K562 (cell line): ENCODE results near the gene PILRA. TPM values are rescaled to one million over a fixed set of nuclear protein-coding genes. Genes with fewer than 3 reads are reported as not detected.
A peak's percentile ranks its signal among the peaks of the same experiment; 100 is the strongest.

Source experiments
- ATF1 ChIP-seq, 2 experiments: fragments of 450-650 bp in 1 of 2; IDR thresholded peaks; 2 replicates each; pipeline ENCODE4 v1.6.1; 2016; ENCODE audit warnings: missing compliant biosample characterization in 1 of 2, missing genetic modification characterization in 1 of 2
- CREBBP ChIP-seq: IDR thresholded peaks from one replicate; pipeline ENCODE4 v1.6.1; 2012; ENCODE audit warnings: low read depth, mild to moderate bottlenecking, control low read depth, inconsistent platforms, low read length
- CREM ChIP-seq: IDR thresholded peaks from 2 replicates; pipeline ENCODE4 v1.6.1; 2014; ENCODE audit warnings: antibody characterized with exemption, low read depth
- HDAC1 ChIP-seq, 2 experiments: fragments of 450-650 bp; IDR thresholded peaks; 2 replicates each; pipeline ENCODE4 v1.6.1; 2016 to 2017; ENCODE audit warnings: inconsistent platforms in 1 of 2, mild to moderate bottlenecking in 1 of 2, moderate library complexity in 1 of 2
- KLF1 ChIP-seq: fragments of 450-650 bp; IDR thresholded peaks from 2 replicates; pipeline ENCODE4 v1.6.1; 2016; ENCODE audit warnings: missing genetic modification characterization, missing compliant biosample characterization
- NCOA2 ChIP-seq, 2 experiments: fragments of 450-650 bp; IDR thresholded peaks; 2 replicates each; pipeline ENCODE4 v1.6.1; 2018; ENCODE audit warnings: mild to moderate bottlenecking in 2 of 2, moderate library complexity in 1 of 2; ENCODE audit not compliant: partially characterized antibody in 2 of 2
- PHF8 ChIP-seq: fragments of 200-600 bp; sonication (generic); IDR thresholded peaks from 2 replicates; pipeline ENCODE4 v1.6.1; 2012; ENCODE audit warnings: mixed run types, mild to moderate bottlenecking, inconsistent platforms, low read length, moderate library complexity, borderline replicate concordance
- RBM39 ChIP-seq: fragments of 200-400 bp; formaldehyde crosslinking; optimal IDR thresholded peaks from 2 replicates; pipeline ENCODE3; 2018; ENCODE audit warnings: low read depth, low read length
- TCF7L2 ChIP-seq: fragments of 150-350 bp; IDR thresholded peaks from 2 replicates; pipeline ENCODE4 v1.6.1; 2016; ENCODE audit warnings: low read depth, mild to moderate bottlenecking, low read length, moderate library complexity
- ZBTB7A ChIP-seq: IDR thresholded peaks from 2 replicates; pipeline ENCODE4 v1.6.1; 2011; ENCODE audit warnings: low read depth, mild to moderate bottlenecking, low read length, moderate library complexity, borderline replicate concordance; ENCODE audit not compliant: control insufficient read depth
- ZNF282 ChIP-seq: sonication (generic); formaldehyde crosslinking; IDR thresholded peaks from 2 replicates; pipeline ENCODE4 v1.8.1; 2023; ENCODE audit warnings: missing genetic modification reagents
- ZNF384 ChIP-seq: IDR thresholded peaks from 2 replicates; pipeline ENCODE4 v1.6.1; 2012; ENCODE audit warnings: low read depth, low read length, improper control_type of control experiment
- ZNF561 ChIP-seq: fragments of 450-650 bp; formaldehyde crosslinking; conservative IDR thresholded peaks from 2 replicates; pipeline ENCODE4 v1.4.0; 2020; ENCODE audit warnings: mild to moderate bottlenecking, moderate library complexity
- polyA plus RNA-seq, 8 experiments: library from polyadenylated mRNA; depleted of rRNA in 4 of 8; stranded (reverse) in 5 of 8; unstranded in 3 of 8; fragments of >200 nt; fragmentation: Nextera tagmentation in 2 of 8; fragmentation: Illumina TruSeq in 1 of 8; extraction: Ambion mirVana in 2 of 8; extraction: Trizol in 1 of 8; gene quantifications; 2 replicates each; pipeline versions ENCODE4 v1.2.1 to v1.2.3, GENCODE V29; 2011 to 2014; ENCODE audit warnings: inconsistent platforms in 1 of 8, missing spikeins in 1 of 8
- total RNA-seq, 7 experiments: library from RNA; depleted of rRNA in 6 of 7; stranded (reverse); fragments of >200 nt in 6 of 7; fragmentation: Illumina TruSeq in 2 of 7; extraction: Trizol in 2 of 7; gene quantifications; 2 replicates each; pipeline versions ENCODE4 v1.2.1 to v1.2.3, GENCODE V29; 2011 to 2021; ENCODE audit warnings: low replicate concordance in 1 of 7
- TF ChIP-seq, protein P1 (sequence below): fragments of 450-650 bp; IDR thresholded peaks from 2 replicates; pipeline ENCODE4 v1.6.1; 2016; ENCODE audit warnings: low read depth
- TF ChIP-seq, protein P2 (sequence below): sonication (generic); IDR thresholded peaks from 2 replicates; pipeline ENCODE4 v1.6.1; 2016
- TF ChIP-seq, protein P3 (sequence below): fragments of 250-450 bp; sonication (Bioruptor Pico); IDR thresholded peaks from 2 replicates; pipeline ENCODE4 v1.5.0; 2021; ENCODE audit warnings: mild to moderate bottlenecking, borderline replicate concordance

The PILRA gene
- total and polyA plus RNA-seq, 9 of the 15 experiments (the other 6 are each of a cell fraction or from before 2014, with no cell fraction given) = 0.13 to 1.8 (median 0.62) TPM

DNA sequence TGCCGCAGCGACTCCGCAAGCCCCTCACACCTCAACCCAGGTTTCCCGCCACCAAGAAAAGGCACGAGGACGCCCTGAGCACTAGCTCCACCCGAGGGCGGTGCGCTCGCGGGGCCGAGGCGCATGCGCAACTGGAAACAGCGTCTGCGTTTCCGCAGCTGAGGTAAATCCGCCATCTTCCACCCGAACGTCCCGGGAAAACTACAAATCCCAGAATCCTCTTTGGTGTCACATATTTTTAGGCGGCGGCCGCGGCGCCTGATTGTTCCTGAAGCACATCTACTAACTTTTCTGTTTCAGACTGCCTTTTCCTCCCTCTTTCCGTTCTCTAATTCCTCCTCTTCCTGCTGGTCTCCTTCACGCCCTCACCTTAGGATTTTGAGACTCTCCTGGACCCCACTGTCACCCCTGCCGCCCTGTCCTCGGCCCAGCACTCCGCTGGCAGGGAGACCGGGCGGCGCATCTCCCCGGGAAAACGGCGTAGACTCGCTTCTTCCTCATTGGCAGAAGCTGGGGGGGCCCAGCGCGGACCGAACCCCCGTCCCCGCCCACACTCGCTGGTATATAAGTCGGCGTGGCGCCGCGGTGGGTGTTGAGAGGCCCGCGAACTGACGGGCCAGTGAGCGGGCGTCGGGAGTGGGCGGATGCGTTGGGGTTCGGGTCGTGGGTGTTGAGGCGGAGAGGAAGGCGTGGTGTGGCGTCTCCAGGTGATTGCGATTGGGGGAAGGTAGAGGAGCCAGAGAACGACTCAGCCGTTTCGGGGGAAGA, 55.1 kb downstream of the PILRA start, which contains the start of gene ZCWPW1 (continued):
- TF ChIP-seq, protein P1, sequence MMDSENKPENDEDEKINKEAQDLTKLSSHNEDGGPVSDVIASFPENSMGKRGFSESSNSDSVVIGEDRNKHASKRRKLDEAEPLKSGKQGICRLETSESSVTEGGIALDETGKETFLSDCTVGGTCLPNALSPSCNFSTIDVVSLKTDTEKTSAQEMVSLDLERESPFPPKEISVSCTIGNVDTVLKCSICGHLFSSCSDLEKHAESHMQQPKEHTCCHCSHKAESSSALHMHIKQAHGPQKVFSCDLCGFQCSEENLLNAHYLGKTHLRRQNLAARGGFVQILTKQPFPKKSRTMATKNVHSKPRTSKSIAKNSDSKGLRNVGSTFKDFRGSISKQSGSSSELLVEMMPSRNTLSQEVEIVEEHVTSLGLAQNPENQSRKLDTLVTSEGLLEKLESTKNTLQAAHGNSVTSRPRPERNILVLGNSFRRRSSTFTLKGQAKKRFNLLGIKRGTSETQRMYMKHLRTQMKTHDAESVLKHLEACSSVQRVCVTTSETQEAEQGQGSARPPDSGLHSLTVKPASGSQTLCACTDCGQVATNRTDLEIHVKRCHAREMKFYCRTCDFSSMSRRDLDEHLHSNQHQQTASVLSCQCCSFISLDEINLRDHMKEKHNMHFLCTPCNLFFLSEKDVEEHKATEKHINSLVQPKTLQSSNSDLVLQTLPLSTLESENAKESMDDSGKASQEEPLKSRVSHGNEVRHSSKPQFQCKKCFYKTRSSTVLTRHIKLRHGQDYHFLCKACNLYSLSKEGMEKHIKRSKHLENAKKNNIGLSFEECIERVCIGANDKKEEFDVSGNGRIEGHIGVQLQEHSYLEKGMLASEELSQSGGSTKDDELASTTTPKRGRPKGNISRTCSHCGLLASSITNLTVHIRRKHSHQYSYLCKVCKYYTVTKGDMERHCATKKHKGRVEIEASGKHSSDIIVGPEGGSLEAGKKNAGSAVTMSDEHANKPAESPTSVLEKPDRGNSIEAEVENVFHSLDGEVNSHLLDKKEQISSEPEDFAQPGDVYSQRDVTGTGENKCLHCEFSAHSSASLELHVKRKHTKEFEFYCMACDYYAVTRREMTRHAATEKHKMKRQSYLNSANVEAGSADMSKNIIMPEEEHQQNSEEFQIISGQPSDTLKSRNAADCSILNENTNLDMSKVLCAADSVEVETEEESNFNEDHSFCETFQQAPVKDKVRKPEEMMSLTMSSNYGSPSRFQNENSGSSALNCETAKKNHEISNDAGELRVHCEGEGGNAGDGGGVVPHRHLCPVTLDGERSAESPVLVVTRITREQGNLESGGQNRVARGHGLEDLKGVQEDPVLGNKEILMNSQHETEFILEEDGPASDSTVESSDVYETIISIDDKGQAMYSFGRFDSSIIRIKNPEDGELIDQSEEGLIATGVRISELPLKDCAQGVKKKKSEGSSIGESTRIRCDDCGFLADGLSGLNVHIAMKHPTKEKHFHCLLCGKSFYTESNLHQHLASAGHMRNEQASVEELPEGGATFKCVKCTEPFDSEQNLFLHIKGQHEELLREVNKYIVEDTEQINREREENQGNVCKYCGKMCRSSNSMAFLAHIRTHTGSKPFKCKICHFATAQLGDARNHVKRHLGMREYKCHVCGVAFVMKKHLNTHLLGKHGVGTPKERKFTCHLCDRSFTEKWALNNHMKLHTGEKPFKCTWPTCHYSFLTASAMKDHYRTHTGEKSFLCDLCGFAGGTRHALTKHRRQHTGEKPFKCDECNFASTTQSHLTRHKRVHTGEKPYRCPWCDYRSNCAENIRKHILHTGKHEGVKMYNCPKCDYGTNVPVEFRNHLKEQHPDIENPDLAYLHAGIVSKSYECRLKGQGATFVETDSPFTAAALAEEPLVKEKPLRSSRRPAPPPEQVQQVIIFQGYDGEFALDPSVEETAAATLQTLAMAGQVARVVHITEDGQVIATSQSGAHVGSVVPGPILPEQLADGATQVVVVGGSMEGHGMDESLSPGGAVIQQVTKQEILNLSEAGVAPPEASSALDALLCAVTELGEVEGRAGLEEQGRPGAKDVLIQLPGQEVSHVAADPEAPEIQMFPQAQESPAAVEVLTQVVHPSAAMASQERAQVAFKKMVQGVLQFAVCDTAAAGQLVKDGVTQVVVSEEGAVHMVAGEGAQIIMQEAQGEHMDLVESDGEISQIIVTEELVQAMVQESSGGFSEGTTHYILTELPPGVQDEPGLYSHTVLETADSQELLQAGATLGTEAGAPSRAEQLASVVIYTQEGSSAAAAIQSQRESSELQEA = peak; percentile 38; the same call in 1 of the 2 replicates
- no peak for TF ChIP-seq CREBBP
- peak; percentile 40 to 92; a peak in 3 of 4 replicates for TF ChIP-seq HDAC1 (IDR thresholded peaks at IDR 0.05)
- TF ChIP-seq, protein P2, sequence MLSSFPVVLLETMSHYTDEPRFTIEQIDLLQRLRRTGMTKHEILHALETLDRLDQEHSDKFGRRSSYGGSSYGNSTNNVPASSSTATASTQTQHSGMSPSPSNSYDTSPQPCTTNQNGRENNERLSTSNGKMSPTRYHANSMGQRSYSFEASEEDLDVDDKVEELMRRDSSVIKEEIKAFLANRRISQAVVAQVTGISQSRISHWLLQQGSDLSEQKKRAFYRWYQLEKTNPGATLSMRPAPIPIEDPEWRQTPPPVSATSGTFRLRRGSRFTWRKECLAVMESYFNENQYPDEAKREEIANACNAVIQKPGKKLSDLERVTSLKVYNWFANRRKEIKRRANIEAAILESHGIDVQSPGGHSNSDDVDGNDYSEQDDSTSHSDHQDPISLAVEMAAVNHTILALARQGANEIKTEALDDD = no peak
- TF ChIP-seq TCF7L2 = no peak
- TF ChIP-seq PHF8 = peak; percentile 83
- peak; percentile 85 for TF ChIP-seq ZBTB7A
- TF ChIP-seq ZNF282 = peak; percentile 87; the same call in 1 of the 2 replicates
- TF ChIP-seq RBM39 = no peak
- peak; percentile 9; the same call in 1 of the 2 replicates for TF ChIP-seq ZNF384
- peak; percentile 56 for TF ChIP-seq KLF1 (tag)
- TF ChIP-seq ZNF561 (CRISPR knock-in tag) = peak; percentile 55; the same call in 1 of the 2 replicates
- TF ChIP-seq CREM = peak; percentile 77
- TF ChIP-seq, protein P3, sequence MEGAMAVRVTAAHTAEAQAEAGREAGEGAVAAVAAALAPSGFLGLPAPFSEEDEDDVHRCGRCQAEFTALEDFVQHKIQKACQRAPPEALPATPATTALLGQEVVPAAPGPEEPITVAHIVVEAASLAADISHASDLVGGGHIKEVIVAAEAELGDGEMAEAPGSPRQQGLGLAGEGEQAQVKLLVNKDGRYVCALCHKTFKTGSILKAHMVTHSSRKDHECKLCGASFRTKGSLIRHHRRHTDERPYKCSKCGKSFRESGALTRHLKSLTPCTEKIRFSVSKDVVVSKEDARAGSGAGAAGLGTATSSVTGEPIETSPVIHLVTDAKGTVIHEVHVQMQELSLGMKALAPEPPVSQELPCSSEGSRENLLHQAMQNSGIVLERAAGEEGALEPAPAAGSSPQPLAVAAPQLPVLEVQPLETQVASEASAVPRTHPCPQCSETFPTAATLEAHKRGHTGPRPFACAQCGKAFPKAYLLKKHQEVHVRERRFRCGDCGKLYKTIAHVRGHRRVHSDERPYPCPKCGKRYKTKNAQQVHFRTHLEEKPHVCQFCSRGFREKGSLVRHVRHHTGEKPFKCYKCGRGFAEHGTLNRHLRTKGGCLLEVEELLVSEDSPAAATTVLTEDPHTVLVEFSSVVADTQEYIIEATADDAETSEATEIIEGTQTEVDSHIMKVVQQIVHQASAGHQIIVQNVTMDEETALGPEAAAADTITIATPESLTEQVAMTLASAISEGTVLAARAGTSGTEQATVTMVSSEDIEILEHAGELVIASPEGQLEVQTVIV (CRISPR knock-in tag) = no peak; the same call in 1 of the 2 replicates
- TF ChIP-seq ATF1 (CRISPR knock-in tag; IDR thresholded peaks at IDR 0.05) = no peak
- peak; percentile 85 for TF ChIP-seq ATF1 (tag; IDR thresholded peaks at IDR 0.05)
- no peak for TF ChIP-seq NCOA2 (IDR thresholded peaks at IDR 0.05; ENCODE audit: partially characterized antibody in 2 of 2)
